Stimulated activated CD8-positive, alpha-beta memory T cell treated with anti-CD3 and anti-CD28 coated beads, Interleukin-12 subunit alpha, Interleukin-12 subunit beta, amount 100 ng/mL, for 1 hour (primary cell): ENCODE measurements around the gene MAPK9.
"Not testable (repeated sequence)": the region's sequence is repeated elsewhere in the genome, so short reads cannot be mapped to it uniquely, and the experiment has no call there.

Experiments
- DNase-seq: peaks from one replicate; pipeline ENCODE4 v3.0.0-alpha.2; 2020; ENCODE audit warnings: low read depth

MAPK9 gene

DNA sequence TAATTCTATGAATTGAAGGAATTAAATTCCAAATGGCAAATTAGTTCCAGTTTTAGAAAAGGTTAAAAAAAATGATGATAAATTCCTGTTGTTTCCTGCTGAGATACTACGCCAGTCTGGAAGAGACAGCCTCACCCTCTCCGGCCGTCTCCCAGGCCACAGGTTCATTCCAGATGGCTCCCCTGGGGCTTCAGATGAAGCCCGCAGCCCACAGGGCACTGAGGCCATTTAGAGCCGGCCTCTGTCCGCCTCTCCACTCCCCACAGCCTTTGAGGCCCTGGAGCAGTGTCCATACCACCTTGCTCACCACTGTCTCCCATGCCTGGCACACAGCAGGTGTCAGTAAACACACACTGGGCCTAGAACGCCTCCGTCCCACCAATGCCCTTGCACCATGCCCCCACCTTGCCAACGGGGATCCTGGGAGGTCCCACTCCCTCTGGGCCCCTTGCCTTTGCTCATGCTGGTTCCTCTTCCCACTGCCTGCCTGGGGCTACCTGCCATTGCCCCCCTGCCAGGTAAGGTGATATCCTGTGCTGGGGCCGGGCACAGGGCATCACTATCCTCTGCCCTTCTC, 35.2 kb upstream of the MAPK9 start:
- no peak for DNase-seq

DNA sequence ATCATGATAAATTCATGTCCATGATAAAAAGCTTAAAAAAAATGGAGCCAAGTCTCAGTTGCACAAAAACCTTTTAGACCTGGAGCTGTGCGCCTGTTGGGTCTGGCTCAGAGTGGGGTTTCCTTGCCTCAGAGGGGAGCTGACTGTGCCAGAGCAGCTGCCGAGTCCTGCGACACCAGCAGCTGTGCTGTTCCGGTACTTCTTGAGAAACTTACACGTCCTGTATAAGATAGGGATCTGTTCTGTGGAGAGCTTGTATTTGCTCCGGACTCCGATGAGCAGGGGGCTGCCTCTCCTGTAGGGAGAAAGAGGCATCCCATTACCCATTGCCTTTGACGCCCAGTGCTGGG, 32.7 kb upstream of the MAPK9 start:
- no peak for DNase-seq

DNA sequence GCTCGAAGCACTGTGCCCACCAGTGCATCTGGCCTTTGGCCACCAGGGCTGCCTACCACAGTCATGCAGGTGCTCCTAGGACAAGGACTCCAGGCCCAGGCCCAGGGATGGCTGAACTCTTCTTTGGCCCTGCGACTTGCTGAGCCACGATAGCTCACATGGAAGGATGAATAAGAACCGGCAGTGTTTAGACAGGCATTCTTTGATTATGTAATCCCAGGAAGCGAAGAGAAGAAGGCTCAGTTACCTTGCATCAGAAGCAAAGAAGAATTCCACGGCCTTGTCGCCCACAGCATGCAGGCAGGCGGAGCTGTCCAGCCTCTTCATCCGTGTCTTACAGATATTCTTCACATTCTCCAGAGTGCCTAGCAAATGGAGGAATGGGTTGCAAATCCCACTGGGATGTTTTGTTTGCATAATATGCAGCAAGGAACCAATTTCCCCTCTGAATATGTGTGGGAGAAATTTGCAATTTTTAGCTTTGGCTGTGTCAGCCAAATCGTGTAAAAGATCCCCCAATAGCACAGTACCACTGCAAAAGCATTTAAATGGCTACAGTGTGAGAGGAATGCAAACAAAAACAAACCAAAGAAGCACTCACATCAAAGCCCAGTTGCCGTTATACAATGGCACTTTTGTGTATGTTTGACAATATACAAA, 32.2 kb upstream of the MAPK9 start:
- no peak for DNase-seq

DNA sequence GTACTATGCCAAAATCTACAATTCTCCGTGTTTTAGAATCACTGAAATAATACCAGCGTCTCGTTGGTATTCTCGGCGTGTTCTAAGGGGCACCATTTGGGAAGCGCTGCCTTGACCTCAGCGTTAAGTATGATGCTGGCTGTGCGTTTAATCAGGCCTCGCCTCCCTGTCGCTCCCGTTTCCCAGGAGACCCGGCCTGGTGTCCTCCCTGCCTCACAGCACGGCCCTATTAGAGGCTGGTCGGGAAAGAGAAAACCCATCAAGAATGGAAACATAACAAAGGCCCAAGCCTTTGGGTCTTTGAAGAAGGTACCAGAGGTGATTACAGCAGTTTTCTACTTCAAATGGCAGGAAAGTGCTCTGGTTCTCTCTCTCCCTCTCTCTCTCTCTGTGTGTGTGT, 31.3 kb upstream of the MAPK9 start:
- no peak for DNase-seq

DNA sequence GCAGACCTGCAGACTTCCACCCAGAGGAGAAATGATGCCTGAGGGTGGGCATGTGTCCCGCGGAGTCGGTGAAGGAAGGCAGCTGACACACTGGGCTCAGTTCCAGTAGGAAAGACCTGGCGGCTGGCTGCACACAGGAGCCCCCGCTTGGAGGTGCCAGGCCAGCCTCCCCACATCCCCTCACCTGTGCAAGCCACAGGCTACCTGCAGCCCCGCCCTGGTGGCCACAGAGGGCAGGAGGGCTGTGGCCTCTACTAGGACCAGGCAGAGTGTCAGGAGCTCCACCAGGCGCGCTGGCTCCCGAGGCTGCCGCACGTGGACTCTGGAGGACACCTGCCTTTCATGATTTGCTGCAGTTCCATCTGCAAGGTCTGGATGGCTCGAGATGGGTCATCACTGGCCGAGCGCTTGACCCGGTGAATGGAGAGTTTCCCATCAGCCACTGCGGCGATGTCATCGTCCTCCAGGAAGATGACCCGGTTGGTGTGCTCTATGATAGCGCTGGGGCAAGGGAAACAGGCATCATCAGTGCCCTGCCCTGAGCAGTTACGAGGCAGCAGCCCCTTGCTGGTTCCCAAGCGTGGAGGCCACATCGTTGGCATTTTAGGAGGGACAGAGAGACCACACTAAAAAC, 26.7 kb upstream of the MAPK9 start:
- no peak for DNase-seq

DNA sequence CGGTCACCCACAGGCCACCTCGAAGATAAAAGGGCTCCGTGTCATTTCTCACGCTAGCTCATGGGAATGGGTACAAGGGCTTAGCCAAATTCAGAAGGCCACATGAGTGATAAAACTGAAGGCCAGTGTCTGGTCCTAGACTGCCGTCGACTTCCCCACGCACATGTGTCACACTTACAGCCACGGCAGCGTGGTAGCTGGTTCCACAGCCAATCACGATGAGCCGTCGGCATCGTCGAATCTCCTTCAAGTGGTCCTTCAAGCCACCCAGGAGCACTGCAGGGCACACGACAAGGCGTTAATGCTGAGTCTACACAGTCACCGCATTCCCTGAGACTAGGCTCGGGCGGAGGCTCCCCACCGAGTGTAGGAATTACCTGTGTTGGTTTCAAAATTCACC, 24.7 kb upstream of the MAPK9 start:
- DNase-seq: no peak

DNA sequence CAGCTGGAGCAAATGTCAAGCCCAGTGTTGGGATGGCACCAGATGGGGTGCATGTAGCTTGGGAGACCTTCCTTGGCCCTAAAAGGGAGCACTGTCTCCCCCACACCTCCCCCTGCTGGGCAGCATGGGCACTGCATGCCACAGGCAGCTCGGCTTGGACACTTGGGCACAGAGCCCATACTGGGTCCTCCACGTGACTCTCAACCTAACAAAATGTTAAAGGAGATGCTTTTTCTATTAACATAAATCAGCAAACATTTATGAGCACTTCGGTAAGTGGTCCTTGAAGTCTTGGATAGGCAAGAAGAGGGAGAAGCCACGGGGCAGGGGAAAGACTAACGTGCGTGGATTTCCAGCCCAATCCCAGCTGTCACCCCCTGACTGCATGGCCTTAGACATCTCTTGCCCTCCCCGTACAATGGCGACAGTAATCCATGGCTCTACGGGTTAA, 23.9 kb upstream of the MAPK9 start:
- DNase-seq: peak; percentile 68

DNA sequence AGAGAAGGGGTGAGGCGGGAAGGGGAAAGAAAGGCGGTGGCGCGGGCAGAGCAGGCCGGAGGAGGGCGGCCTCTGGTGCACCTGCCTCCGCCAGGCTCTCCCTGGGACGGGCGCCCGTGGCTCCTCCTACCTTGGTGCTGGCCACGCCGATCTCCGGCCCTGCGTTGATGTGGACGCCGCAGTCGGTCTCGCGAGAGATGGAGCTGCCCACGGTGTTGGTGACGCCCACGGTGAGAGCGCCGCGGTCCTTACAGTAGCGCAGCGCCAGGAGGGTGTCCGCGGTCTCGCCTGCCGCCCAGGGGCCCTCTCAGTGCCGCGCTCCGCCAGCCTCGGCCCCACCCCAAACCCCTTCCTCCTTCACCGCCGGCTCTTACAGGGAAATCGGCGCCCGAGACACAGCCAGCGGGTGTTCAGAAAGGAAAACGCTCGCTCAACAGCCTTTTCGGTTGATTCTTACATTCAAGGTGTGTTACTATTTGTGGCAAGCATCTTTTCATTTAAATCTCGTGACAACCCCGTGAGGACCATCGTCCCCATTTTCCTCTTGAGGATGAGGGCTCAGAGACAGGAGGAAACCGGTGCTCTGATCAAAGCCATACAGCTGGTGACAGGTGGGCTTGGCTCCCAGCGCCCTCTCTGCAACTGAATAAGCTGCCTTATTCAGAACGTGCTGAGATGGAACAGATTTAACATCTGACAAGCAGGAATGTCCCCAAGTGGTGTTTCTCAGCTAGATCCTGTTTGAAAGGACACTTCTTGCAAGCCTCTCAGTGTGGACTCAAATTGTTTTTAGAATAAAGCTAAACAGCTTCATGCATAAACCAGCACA, 22.0 kb upstream of the MAPK9 start:
- peak; percentile 51 for DNase-seq

DNA sequence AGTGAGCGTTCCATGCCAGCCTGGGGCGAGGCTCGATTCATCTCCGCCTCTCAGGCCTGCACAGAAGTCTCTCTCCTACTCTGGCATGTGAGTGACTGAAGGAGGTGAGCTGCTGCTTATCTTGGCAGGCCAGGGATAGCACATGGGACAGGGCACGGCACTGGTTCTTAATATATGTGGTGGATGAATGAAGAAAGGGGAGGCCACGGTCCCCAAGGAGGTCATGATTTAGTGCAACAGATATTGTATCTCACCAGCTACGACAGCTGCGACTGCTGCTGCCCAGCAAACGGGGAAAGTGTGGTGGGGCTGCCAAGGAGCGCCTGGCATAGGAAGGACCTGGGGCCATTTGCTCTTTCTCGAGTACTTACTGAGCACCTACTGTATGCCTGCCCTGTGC, 19.3 kb upstream of the MAPK9 start:
- no peak for DNase-seq

DNA sequence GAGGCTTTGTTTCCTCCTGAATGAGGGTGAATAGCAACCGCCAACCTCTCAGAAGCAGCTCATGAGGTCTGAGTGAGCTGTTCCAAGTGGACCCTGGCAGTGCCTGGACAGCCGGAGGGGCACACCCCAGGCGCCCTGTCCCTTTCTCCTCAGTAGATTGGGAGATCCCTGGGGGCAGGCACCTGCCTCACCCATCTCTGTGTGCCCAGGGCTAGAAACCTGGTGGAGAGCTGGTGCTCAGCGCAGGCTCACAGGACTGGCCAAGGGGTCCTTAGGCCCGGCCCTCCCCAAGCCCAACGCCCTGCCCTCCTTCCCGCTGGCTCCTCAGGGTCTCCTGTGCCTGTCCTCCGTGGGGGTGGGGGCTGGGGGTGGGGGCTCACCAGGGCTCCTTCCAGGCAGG, 14.9 kb upstream of the MAPK9 start:
- DNase-seq: no peak

DNA sequence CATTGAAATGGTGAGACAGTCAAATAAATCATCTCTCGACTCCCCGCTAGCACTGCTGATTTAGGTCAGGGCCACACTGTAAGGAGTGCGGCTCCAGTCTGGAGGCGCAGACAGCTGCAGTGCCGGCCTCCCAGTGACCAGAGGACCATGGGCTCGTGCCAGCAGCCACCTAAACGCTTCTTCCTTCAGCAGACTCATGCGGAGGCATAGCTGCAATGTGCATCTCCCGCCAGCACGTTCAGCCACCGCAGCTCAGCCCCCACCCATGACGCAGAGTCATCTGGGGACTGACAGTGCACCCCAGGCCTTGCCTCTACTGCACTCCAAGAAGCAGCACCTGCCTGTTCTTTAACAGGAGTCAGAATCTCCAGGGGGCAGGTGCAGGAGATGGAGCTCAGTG, 13.6 kb upstream of the MAPK9 start:
- DNase-seq: no peak

DNA sequence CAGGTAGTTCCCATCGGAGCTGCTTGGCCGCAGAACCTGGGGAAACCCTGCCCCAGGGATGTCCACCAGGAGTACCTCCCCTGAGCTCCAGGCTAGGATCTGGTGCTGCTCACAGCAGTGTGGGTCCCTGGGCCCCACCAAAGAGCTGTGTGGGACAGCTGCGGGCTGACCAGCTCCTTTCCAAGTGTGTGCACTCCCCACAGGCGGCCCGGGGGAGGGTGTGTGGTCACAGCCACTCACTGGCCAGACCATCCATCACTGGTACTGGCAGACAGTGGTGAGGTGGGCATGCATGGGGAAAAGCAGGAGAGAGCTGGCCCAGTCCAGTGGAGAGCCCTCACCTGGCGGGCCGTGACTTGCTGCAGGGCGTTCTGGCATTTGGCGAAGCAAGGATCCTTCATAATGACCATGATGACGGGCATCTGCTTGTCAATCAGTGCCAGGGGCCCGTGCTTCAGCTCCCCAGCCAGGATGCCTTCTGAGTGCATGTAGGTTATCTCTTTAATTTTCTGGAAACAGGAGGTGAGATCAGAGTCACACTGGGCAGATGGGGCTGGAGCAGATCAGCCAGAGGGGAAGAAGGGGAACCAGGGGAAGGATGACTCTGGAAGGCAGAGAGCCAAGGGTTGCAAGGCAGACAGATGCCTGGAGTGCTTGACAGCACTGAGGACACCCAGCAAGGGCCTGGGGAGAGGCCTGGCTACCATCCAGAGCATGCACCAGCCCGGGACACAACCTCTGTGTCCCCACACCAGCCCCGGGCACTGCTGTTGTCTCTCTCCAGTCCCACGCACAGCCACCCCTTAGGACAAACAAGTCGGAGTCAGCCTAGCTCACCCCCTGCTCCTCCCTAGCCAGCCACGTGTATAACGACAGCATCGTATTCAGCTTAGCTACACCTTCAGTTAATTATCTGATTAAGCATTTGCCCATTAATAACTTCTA, 12.8 kb upstream of the MAPK9 start:
- DNase-seq: no peak

DNA sequence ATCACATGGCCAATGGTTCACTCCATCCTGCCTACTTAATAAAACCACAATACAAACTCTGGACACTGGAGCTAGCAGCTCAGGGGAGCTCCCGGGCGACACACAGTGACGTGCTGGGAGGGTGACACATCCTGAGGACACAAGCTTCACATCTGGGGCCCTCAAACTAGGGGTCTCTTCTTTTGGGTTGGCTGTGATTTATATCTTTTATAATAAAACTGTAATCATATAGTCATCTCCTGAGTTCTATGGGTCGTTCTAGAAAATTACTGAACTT, 12.1 kb upstream of the MAPK9 start:
- DNase-seq: no peak

DNA sequence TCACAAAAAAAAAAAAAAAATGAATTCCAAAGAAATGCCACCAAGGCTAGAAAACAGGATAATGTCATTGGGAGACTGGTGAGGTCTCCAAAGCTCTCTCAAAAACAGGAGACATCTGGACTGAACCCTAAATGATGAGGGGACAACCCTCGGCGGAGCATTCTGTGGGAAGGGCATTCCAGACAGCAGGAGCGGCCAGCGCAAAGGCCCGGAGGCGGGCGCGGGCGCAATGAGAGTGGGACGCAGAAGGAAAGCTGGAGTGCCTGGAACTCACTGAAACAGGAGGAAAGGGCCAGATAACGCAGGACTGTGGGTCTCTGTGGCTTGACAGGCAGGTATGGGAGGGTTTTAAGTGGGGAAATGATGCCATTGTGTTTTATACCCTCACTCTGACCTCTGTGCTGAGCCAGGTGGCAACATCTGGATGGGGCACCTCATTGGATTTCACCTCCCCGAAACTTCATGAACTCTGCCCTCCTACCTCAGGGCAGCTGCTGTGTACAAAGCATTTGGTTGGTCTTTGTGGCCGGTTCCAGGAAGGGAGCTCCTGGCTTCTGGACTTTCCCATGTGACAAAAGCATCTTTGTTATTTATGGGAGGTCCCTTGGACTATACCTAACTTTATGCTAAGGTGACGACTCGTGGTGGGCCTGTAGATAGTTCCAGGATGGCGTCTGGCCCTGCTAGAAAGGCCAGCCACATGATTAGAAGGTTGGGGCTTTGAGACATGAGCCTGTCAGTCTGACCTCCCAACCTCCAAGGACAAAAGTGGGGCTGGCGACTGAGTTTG, 11.5 kb upstream of the MAPK9 start:
- DNase-seq: no peak

DNA sequence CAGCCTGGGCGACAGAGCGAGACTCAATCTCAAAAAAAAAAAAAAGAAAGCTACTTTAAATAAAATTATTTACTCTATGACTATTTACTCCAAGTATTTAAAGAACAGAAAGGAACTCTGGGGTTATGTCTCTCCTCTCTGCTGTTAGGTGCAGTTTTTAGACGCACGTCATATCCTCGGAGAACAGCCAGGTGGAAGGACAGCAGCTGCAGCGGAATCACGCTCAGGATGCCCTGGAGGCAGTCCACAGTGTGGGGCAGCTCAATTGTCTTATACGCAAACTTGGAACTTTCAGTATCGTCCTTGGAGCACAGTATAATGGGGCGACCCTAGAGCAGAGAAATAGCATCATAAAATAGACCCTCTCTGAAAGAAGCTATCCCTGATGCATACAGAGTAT, 10.4 kb upstream of the MAPK9 start:
- DNase-seq: no peak

DNA sequence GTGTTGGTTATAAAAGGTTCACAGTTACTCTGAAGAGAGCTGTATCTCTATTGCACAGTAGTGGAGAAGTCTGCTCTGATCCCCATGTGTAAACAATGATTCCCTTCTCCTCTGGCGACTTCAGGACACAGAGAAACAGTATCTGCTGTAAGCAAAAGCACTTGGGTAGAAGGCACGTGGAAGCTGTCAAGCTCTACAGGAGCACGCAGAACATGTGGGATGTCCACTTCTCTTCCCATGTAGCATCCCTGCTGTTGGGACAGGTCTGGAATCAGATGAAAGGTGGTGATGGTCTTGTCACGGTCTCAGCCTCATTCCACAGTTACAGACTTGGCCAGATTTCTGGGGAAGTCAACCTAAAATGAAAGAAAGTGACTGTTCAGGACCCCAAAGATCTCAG, 9.4 kb upstream of the MAPK9 start:
- no peak for DNase-seq

DNA sequence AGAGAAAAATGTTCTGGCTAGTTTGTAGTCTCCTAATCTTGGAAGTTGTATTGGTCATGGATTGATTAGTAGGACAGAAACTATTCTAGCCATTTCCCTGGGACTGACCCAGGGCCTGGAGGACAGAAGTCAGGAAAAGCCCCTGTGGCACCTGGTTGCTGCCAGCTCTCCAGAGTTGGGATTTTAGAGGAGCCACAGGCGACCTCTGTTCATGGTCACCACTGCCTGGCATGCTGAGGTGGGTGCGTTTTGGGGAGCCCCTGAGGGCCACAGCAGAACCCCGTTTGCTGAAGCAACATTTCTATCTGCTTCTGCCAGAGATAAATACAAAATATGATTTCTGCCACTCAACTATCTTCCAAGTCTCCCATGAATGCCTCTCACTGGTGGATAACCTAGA, 7.6 kb upstream of the MAPK9 start:
- no peak for DNase-seq

DNA sequence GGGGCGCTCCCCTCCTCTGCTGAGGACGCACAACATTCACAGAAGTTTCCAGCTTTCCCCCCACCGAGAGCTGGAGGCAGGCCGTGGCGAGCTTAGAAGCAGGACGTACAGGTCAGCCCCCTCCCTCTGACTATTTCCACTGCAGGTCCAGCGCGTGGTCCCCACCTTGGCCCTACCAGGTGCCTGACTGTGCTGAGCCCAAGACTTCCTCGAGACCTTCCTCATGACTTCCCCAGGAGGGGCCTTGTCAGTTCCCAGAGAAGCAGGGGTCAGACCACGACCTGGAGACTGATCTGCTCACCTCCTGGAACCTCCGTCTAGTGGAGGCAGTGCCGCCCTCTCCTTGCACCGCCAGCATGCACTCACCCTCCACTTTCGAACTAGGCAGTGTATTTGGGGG, 7.1 kb upstream of the MAPK9 start:
- not testable (repeated sequence) for DNase-seq

DNA sequence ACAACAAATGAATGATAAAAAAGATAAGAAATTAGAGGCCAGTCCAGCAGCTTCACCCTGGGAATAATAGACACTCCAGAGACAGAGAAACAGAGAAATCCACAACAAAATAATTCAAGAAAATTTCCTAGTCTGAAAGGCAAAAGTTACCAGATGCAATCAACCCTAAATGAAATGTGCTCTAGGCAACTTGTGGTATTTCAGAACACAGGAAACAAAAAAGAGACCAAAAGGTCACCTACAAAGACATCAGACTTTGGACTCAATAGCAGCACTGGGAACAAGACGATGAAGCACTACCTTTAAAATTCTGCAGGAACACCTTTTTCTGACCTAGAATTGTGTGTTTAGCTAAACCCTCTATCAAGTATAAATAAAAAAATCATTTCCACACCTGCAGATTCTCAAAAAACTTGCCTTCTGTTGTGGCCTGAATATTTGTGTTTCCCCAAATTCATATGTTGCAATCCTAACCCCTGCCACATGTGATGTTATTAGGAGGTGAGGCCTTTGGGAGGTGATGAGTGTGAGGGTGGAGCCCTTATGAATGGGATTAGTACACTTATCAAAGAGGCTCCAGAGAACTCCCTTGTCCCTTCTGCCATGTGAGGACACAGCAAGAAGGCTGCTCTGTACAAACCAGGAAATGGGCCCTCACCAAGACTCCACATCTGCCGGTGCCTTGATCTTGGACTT, 5.9 kb upstream of the MAPK9 start:
- DNase-seq: no peak

DNA sequence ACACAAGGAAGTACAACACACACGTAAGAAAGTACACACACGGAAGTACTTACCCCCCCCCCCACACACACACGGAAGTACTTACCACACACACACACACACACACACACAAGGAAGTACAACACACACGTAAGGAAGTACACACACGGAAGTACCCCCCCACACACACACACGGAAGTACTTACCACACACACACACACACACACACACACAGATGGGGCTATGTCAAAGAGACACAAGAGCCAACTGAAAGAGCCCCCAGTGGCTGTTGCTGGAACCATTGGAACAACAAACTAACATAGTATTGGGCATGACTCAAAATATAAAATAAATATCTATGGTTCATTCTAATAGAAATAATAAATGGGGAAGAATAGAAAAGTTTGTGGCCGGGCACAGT, 4.9 kb upstream of the MAPK9 start:
- DNase-seq: no peak
